ENCODE measurements around the gene ERICH6. TPM values are rescaled to one million over a fixed set of nuclear protein-coding genes. Genes with fewer than 3 reads are reported as not detected.

The ERICH6 gene
- total and polyA plus RNA-seq, 5 experiments from 2014 or later, result 0.14 to 0.60 (median 0.27) TPM; not detected in 2

GRCh38 chr3:150742141-150742523 lies 38.4 kb upstream of the ERICH6 start:
- DNase-seq, result no peak
- ATAC-seq, result no peak
- Mint-ChIP-seq H3K4me3 (no peak overlapping the region), H3K9me3 (no peaks in the 10 kb centered on the region), H3K36me3 (peaks cover 0 to 33% (median 12%) of the 10 kb centered on the region in 3 donors), H3K27ac (peak overlapping the region in 5 of 10 donors; percentile 14 to 86 (median 44)), H3K27me3 (no peaks in the 10 kb centered on the region), H3K4me1 (peaks cover 17 to 89% (median 55%) of the 10 kb centered on the region in 4 donors)
- POLR2A ChIA-PET, result no interaction called here

- Mint-ChIP-seq H3K27ac (peak overlapping the region in 3 of 10 donors; percentile 16 to 80 (median 22)), H3K9me3 (no peaks in the 10 kb centered on the region), H3K4me1 (peaks cover 12 to 86% (median 51%) of the 10 kb centered on the region in 4 donors), H3K36me3 (peaks cover 0 to 33% (median 12%) of the 10 kb centered on the region in 3 donors), H3K4me3 (no peak overlapping the region), H3K27me3 (no peaks in the 10 kb centered on the region)
- no peak for ATAC-seq
- POLR2A ChIA-PET, result no interaction called here
- no peak for DNase-seq
Measured at GRCh38 chr3:150741497-150742140, 37.9 kb upstream of the ERICH6 start.

- Mint-ChIP-seq H3K36me3 (peaks cover 0 to 32% (median 12%) of the 10 kb centered on the region in 3 donors), H3K27me3 (no peaks in the 10 kb centered on the region), H3K4me1 (peaks cover 12 to 79% (median 46%) of the 10 kb centered on the region in 4 donors), H3K27ac (peak overlapping the region in 6 of 10 donors; percentile 16 to 80 (median 50)), H3K4me3 (no peak overlapping the region), H3K9me3 (no peaks in the 10 kb centered on the region)
- DNase-seq (no peak), ATAC-seq (no peak)
- POLR2A ChIA-PET, result no interaction called here
Measured at GRCh38 chr3:150740733-150741496, 37.2 kb upstream of the ERICH6 start.

- POLR2A ChIA-PET, result no interaction called here
- Mint-ChIP-seq H3K27ac (peak overlapping the region in 9 of 10 donors; percentile 26 to 80 (median 60)), H3K4me3 (peak overlapping the region in 2 of 10 donors; percentile 5 to 8)
Measured at GRCh38 chr3:150739877-150740645, 36.3 kb upstream of the ERICH6 start.

GRCh38 chr3:150739200-150739863 lies 35.6 kb upstream of the ERICH6 start:
- no peak for DNase-seq
- ATAC-seq, result peak in 1 of 2 donors; percentile 6
- Mint-ChIP-seq H3K4me3 (peak overlapping the region in 1 of 10 donors; percentile 30), H3K27me3 (no peaks in the 10 kb centered on the region), H3K36me3 (peaks cover 0 to 31% (median 12%) of the 10 kb centered on the region in 3 donors), H3K4me1 (peaks cover 15 to 67% (median 35%) of the 10 kb centered on the region in 4 donors), H3K27ac (peak overlapping the region in 3 of 10 donors; percentile 26 to 80 (median 69)), H3K9me3 (no peaks in the 10 kb centered on the region)
- POLR2A ChIA-PET, result no interaction called here

More at GRCh38 chr3:150739877-150740645, 36.3 kb upstream of the ERICH6 start:
- H3K9me3 Mint-ChIP-seq, result no peaks in the 10 kb centered on the region
- H3K27me3 Mint-ChIP-seq, result no peaks in the 10 kb centered on the region
- H3K4me1 Mint-ChIP-seq, result peaks cover 17 to 75% (median 42%) of the 10 kb centered on the region in 4 donors
- ATAC-seq (peak in 1 of 2 donors; percentile 18), DNase-seq (no peak)
- peaks cover 0 to 30% (median 12%) of the 10 kb centered on the region in 3 donors for H3K36me3 Mint-ChIP-seq

GRCh38 chr3:150738688-150739087 lies 35.0 kb upstream of the ERICH6 start:
- DNase-seq, result no peak
- POLR2A ChIA-PET, result no interaction called here
- no peak for ATAC-seq
- H3K27ac Mint-ChIP-seq, result peak overlapping the region in 3 of 10 donors; percentile 1 to 55 (median 26)
- H3K36me3 Mint-ChIP-seq, result peaks cover 0 to 31% (median 12%) of the 10 kb centered on the region in 3 donors
- H3K27me3 Mint-ChIP-seq, result no peaks in the 10 kb centered on the region
- no peak overlapping the region for H3K4me3 Mint-ChIP-seq
- H3K4me1 Mint-ChIP-seq, result peaks cover 13 to 62% (median 31%) of the 10 kb centered on the region in 4 donors
- no peaks in the 10 kb centered on the region for H3K9me3 Mint-ChIP-seq

- H3K4me3 Mint-ChIP-seq, result no peak overlapping the region
Measured at GRCh38 chr3:150737874-150738679, 34.4 kb upstream of the ERICH6 start.

DNA sequence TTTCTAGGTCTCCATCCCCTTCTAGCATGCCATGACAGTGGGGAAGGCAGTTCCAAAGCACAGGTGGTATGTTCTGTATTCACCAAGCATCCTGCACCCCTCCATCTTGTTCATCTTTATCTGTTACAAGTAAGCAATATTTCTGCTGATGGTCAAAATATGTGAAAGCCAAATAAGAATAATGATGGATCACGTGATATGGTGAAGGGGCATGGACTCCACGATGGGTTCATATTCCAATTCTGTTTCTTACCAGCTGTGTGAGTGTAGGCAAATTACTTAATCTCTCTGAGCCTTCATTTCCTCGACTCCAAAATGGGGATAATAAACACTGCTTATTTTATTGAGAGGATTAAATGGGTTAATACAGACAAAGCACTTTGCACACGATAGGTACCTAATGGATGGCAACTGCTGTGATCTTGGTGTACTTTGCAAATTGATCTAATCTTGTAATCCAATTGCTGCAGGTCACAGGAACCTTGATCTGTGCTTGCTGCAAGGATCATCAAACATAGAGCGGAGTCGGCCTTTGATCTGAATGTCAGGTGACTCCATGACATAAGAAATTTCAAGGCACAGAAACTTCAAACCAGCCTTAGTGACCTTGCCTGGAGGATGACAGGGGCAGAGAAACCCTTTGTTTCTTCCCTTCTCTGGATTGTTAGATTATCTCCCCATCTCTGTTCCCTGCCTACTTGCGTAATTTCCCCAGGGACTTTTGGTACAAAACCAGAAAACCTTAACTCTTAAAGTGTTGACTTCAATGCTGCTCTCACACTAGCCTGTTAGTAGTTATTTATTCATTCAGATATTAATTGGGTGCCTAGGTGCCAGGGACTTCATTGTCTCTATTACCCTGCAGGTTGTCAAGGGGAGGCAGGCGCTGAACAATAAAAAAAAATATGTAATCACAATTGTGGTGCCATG lies 33.4 kb upstream of the ERICH6 start:
- peaks cover 15 to 48% (median 26%) of the 10 kb centered on the region in 4 donors for H3K4me1 Mint-ChIP-seq
- H3K36me3 Mint-ChIP-seq, result peaks cover 0 to 20% (median 6%) of the 10 kb centered on the region in 3 donors
- no peaks in the 10 kb centered on the region for H3K27me3 Mint-ChIP-seq
- POLR2A ChIA-PET, result interaction anchor here (0.8 kb wide), 1 partner anchor 26 kb away, joined by 5 read pairs; the partner anchor contains the start of gene SIAH2
- no peaks in the 10 kb centered on the region for H3K9me3 Mint-ChIP-seq
- DNase-seq, result peak in 5 of 10 donors; percentile 16 to 38 (median 26)
- H3K27ac Mint-ChIP-seq, result peak overlapping the region in 3 of 10 donors; percentile 1 to 36 (median 5)
- ATAC-seq, result peak; percentile 62 to 85
- no peak overlapping the region for H3K4me3 Mint-ChIP-seq

More at GRCh38 chr3:150737874-150738679, 34.4 kb upstream of the ERICH6 start:
- no peak for DNase-seq
- Mint-ChIP-seq H3K4me1 (peaks cover 15 to 56% (median 30%) of the 10 kb centered on the region in 4 donors), H3K27ac (peak overlapping the region in 3 of 10 donors; percentile 1 to 55 (median 26)), H3K27me3 (no peaks in the 10 kb centered on the region), H3K36me3 (peaks cover 0 to 27% (median 12%) of the 10 kb centered on the region in 3 donors), H3K9me3 (no peaks in the 10 kb centered on the region)
- POLR2A ChIA-PET, result interaction anchor here (0.8 kb wide), 1 partner anchor 25 kb away, joined by 5 read pairs; the partner anchor contains the start of gene SIAH2
- ATAC-seq, result no peak

DNA sequence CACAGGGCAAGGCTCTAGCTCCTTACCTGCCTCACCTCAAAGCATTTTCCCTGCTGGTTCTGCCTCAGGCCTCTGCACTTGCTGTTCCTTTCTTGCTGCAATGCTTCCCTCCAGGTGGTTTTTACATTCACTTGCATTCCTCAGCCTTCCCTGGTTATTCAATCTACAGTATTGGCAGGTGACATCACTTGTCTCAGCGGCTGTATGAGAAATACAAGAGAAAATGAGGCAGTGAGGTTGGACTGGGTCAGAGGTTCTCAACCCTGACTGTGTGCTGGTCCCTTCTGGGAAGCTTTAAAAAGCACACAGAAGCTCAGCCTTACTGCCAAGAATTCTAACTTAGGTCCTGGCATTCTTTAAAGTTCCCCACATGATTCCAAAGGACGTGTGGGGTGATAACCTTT lies 32.6 kb upstream of the ERICH6 start:
- H3K27ac Mint-ChIP-seq, result peak overlapping the region in 3 of 10 donors; percentile 9 to 29 (median 26)
- ATAC-seq (no peak), DNase-seq (no peak)
- H3K4me3 Mint-ChIP-seq, result no peak overlapping the region
- H3K9me3 Mint-ChIP-seq, result no peaks in the 10 kb centered on the region
- H3K4me1 Mint-ChIP-seq, result peaks cover 15 to 43% (median 25%) of the 10 kb centered on the region in 4 donors
- no peaks in the 10 kb centered on the region for H3K27me3 Mint-ChIP-seq
- POLR2A ChIA-PET, result no interaction called here
- H3K36me3 Mint-ChIP-seq, result peaks cover 0 to 13% (median 1%) of the 10 kb centered on the region in 3 donors

DNA sequence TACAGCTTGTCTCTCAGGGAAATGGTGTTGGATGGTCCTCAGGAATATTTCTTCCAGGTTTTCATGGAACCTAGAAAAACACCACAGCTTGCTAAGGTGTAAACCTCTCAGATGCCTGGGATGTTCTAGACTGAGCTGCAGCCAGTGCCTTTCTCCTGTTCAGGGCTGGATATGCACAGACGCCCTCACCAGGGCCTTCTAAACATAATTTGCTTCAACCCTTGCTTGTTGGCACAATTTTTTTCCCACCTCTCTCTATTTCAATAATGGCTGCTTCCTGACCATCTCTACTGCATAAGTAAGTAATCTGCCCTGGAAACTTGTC lies 31.0 kb upstream of the ERICH6 start:
- peaks cover 0 to 7% (median 2%) of the 10 kb centered on the region in 3 donors for H3K36me3 Mint-ChIP-seq
- ATAC-seq (no peak), DNase-seq (no peak)
- no peaks in the 10 kb centered on the region for H3K27me3 Mint-ChIP-seq
- POLR2A ChIA-PET, result no interaction called here
- no peaks in the 10 kb centered on the region for H3K9me3 Mint-ChIP-seq
- no peak overlapping the region for H3K27ac Mint-ChIP-seq
- no peak overlapping the region for H3K4me3 Mint-ChIP-seq
- peaks cover 12 to 27% (median 15%) of the 10 kb centered on the region in 4 donors for H3K4me1 Mint-ChIP-seq

Measured in naive thymus-derived CD8-positive, alpha-beta T cell (primary cell).